Nucleus accumbens (tissue), 56 donors: ENCODE results near the gene EFCAB10.
"Not testable (repeated sequence)": the region's sequence is repeated elsewhere in the genome, so short reads cannot be mapped to it uniquely, and the experiment has no call there.

Experiments
- DNase-seq, 56 donors: peaks; one replicate each; lab custom pipeline; 2025; lab: John Stamatoyannopoulos, UW

EFCAB10 gene

DNA sequence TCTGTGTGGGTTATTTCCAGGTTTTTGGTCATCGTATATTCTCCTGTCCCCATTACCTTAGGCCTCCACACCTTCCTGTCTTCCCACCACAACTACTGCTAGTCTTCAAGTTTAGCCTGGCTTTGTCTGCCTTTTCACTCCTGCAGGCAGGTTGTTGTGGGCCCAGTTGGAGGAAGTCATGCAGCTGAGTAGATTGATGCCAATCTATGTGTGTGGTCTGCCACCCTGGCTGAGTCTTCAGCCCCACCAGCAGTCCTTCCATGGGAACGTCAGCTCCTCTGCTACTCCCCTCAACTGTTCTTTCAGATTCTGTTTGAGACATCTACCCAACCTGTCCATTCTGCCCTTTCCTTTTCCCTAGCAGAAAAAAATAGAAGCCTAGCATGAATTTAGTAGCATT lies 43.0 kb downstream of the EFCAB10 start:
- DNase-seq: no peak

GRCh38 chr7:105532709-105533460 lies 48.4 kb downstream of the EFCAB10 start:
- no peak for DNase-seq

DNA sequence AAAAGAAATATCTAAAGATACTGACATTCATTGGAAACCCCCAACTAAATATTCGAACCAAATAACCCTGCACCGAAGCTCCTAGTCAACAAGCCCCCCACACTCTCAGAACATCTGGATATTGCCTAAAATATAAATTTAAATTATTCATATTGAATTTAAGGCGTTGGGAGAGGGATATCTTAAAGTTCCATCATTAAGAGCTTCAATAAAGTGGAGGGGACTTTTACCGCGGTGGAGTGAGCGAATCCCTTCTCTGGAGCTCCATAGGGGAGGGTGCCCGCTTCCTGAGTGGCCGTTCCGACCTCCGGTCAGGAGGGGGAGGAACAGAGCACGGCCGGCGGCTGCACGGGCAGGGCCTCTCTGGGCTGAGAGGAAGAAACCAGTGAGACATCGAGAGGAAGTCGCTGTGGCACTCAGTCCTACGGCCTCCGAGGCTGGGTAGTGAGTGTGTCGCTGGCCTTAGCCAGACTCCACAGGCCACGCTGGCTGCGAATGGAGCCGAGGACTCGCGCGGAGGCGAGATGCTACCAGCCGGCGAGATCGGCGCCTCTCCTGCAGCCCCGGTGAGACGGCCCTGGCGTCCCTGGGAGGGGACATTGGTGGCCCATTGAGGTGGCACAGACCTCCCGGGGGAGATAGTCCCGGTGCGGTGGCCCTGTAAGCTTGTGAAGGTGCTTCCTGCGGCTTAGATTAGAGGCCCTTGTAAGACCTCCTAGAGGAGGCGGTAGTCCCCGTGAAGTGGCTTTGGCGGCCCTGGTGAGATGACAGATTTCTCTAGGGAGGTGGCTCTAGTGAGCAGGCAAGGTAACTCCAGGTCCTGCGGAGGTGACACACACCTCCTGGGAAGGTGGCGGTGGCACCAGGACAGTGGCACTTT lies 49.3 kb downstream of the EFCAB10 start, which contains the start of gene RINT1:
TSS of gene RINT1 (plus strand) at position 410 of the 880 bp plus-strand sequence. CDS start at position 525, 115 bp downstream.
- peak; percentile 41 to 95 (median 84) for DNase-seq

GRCh38 chr7:105530546-105530945 lies 50.7 kb downstream of the EFCAB10 start:
- DNase-seq: no peak

GRCh38 chr7:105530126-105530525 lies 51.2 kb downstream of the EFCAB10 start:
- DNase-seq: no peak

GRCh38 chr7:105527737-105528136 lies 53.6 kb downstream of the EFCAB10 start:
- not testable (repeated sequence) for DNase-seq

DNA sequence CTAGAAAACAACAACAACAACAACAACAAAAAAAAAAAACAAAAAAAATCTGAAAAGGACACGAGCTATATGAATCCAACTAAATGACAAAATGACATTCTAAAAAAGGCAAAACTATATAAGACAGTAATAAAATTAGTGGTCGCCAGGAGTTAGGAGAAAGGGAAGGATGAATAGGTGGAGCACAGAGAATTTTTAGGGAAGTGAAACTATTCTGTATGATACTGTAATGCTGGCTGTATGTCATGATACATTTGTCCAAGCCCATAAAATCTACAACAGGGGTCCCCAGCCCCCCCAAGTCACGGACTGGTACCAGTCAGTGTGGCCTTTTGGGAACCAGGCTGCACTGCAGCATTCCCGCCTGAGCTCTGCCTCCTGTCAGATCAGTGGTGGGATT lies 56.5 kb downstream of the EFCAB10 start:
- DNase-seq: no peak

GRCh38 chr7:105524423-105524822 lies 56.9 kb downstream of the EFCAB10 start:
- DNase-seq: not testable (repeated sequence)

DNA sequence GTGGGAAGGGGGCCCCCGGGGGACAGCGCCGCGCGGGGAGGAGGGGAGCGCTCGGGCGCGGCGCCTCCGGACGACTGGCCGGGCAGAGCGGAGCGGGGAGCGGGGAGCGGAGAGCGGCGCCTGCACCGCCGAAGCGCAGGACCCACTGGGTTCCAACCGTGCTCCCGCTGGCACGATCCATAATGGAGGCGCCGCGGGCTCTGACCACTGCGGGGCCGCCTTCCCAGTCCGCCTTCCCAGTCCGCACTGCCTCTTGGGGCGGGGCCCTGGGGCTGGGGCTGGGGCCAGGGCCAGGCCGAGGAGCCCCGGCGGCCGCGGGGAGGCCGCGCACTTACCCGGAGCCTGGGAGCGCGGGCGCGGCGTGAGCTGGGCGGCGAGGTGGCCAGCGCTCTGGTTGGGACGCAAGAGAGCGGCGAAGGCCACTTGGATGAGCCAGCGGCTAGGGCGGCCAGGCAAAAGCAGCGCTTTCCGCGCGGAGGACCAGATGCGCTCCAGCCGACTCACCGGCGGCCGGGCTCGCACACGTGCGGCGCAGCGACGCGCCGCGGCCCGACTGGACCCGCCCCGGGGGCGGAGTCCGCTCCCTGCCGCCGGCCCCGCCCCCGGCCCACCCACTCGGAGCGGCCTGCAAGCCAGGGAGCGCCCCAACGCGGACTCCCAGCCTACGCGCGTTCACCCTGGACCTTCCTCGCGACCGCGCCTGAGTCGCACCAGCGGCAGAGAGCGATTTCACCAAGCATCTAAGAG lies 59.4 kb downstream of the EFCAB10 start, which contains the start of gene PUS7:
TSS of gene PUS7 (minus strand) at position 555 of the 747 bp plus-strand sequence. CDS start 13,759 bp downstream, outside the sequence.
- DNase-seq: peak in 55 of 56 donors; percentile 18 to 91 (median 78)

GRCh38 chr7:105521027-105521716 lies 60.1 kb downstream of the EFCAB10 start:
- peak in 46 of 56 donors; percentile 15 to 71 (median 42) for DNase-seq

GRCh38 chr7:105520620-105521019 lies 60.7 kb downstream of the EFCAB10 start:
- not testable (repeated sequence) for DNase-seq

DNA sequence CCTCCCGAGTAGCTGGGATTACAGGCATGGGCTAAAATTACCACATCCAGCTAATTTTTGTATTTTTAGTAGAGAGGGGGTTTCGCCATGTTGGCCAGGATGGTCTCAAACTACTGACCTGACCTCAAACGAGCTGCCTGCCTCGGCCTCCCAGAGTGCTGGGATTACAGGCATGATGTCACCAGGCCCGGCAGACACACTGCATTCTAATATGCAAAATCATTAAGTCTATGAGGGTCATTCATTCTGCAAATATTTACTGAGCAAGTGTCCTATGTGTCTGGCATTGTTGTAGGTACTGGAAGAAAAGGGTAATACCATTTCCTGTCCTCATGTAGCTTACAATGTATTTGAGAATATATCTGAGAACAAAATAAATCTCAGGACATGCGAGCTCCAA lies 61.9 kb downstream of the EFCAB10 start:
- DNase-seq: no peak

- DNase-seq: not testable (repeated sequence)
These were observed 65.7 kb downstream of the EFCAB10 start for GRCh38 chr7:105515610-105516009.
